HG03108 (cell line): Measurements from ENCODE around the gene TTC1.
"Not testable (repeated sequence)": the region's sequence is repeated elsewhere in the genome, so short reads cannot be mapped to it uniquely, and the experiment has no call there.

Source experiments
- ATAC-seq: cut with Tn5 transposase; IDR thresholded peaks from one replicate; pipeline ENCODE4 v1.9.1; 2021; ENCODE audit warnings: moderate library complexity; ENCODE audit not compliant: unreplicated experiment

The TTC1 gene

GRCh38 chr5:160039810-160040470 is 31.0 kb downstream of the TTC1 start:
- ATAC-seq, result no peak

GRCh38 chr5:160040471-160040835 is 31.5 kb downstream of the TTC1 start:
- no peak for ATAC-seq

- no peak for ATAC-seq
Observed at GRCh38 chr5:160042671-160043070, 33.7 kb downstream of the TTC1 start.

GRCh38 chr5:160044391-160044804 is 35.5 kb downstream of the TTC1 start:
- ATAC-seq, result no peak

GRCh38 chr5:160044967-160045366 is 36.0 kb downstream of the TTC1 start:
- no peak for ATAC-seq

GRCh38 chr5:160047423-160047822 is 38.5 kb downstream of the TTC1 start:
- no peak for ATAC-seq

- ATAC-seq, result no peak
Observed at GRCh38 chr5:160048131-160048530, 39.2 kb downstream of the TTC1 start.

GRCh38 chr5:160049099-160049498 is 40.2 kb downstream of the TTC1 start:
- no peak for ATAC-seq

- no peak for ATAC-seq
Observed at GRCh38 chr5:160054047-160054446, 45.1 kb downstream of the TTC1 start.

GRCh38 chr5:160054831-160055230 is 45.9 kb downstream of the TTC1 start:
- no peak for ATAC-seq

GRCh38 chr5:160057256-160057655 is 48.3 kb downstream of the TTC1 start:
- ATAC-seq, result no peak

GRCh38 chr5:160060001-160060400 is 51.1 kb downstream of the TTC1 start:
- ATAC-seq, result no peak

- no peak for ATAC-seq
Observed at GRCh38 chr5:160061770-160062169, 52.8 kb downstream of the TTC1 start.

GRCh38 chr5:160064417-160064810 is 55.5 kb downstream of the TTC1 start:
- ATAC-seq, result no peak

GRCh38 chr5:160064995-160065614 is 56.2 kb downstream of the TTC1 start:
- no peak for ATAC-seq

GRCh38 chr5:160069120-160069519 is 60.2 kb downstream of the TTC1 start:
- not testable (repeated sequence) for ATAC-seq

GRCh38 chr5:160071516-160071915 is 62.6 kb downstream of the TTC1 start:
- ATAC-seq, result no peak

- ATAC-seq, result no peak
Observed at GRCh38 chr5:160071916-160072315, 63.0 kb downstream of the TTC1 start.

GRCh38 chr5:160075073-160075472 is 66.1 kb downstream of the TTC1 start:
- no peak for ATAC-seq

GRCh38 chr5:160076997-160077396 is 68.1 kb downstream of the TTC1 start:
- ATAC-seq, result no peak

- ATAC-seq, result no peak
Observed at GRCh38 chr5:160079753-160080152, 70.8 kb downstream of the TTC1 start.

- ATAC-seq, result no peak
Observed at GRCh38 chr5:160081495-160081894, 72.6 kb downstream of the TTC1 start.
